Right renal cortex interstitium (tissue), 3 donors: ENCODE data around the gene BOLA3. TPM values are rescaled to one million over a fixed set of nuclear protein-coding genes. Genes with fewer than 3 reads are reported as not detected.
"Not testable (repeated sequence)": the region's sequence is repeated elsewhere in the genome, so short reads cannot be mapped to it uniquely, and the experiment has no call there.

ENCODE experiments used
- DNase-seq, 3 donors: peaks; one replicate each; pipeline ENCODE4 v3.0.0-alpha.2; 2013; ENCODE audit warnings: low read depth in 3 of 3, low spot score in 2 of 3
- polyA plus RNA-seq, 3 donors: library from polyadenylated mRNA; unstranded; fragments of 120-200 nt; gene quantifications; one replicate each; pipeline ENCODE4 v1.2.1, GENCODE V29; 2013; ENCODE audit not compliant: insufficient read length in 3 of 3

Gene BOLA3
- polyA plus RNA-seq, 3 donors = 22.6 to 28.9 (median 27.5) TPM

DNA sequence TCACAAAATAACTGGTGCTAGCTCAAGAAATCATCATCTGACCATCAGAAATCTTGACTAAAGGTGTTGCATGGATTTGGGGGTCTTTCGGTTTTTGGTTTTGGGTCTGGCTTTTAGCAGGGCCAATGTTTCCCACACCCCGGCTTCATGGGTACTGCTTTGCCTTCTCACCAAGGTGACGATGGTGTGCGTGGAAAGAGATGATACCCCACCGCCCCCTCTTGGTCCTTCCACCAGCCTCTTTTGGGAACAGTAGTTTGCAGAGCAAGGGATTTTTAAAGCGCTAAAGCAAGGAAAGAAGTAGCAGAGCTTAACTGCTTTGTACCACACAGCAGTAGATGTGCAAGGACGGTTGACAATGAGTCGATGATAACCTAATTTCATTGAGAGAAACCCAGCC lies 42.3 kb downstream of the BOLA3 start:
- no peak for DNase-seq

DNA sequence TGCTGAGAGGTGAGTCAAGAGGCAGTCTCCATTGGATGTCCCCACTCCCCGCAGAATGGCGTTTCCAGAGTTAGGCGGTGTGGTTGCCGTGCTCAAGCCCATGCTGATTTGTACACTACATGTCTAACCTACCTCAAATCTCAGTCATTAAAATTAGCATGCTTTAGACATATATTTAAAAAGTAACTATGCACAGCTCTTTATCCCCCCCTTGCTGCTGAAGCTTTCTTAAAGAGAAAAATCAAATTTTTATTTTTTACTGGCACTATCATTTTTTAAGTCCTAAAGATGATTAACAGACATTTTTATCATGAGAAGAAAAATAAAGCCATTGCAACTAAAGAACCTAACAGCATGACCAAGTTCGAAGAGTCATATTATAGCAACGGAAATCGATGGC lies 42.9 kb downstream of the BOLA3 start:
- no peak for DNase-seq

DNA sequence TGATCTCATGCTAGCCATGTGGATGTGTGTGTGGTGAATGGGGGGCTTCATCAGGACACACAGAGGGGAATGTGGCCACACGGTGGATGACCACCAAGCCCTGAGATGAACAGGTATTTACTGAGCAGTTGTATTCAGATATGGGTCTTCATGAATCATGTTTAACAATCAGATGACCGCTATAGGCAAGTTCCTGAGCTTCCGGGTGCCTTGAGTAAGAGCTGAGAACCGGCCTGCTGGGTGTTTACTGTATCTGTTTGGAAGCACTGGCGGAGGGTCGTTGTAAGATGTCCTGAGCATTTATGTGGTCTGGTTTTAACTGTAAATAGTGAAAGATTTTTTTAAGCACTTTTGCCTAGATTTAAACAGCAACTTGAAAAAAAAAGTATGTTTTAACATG lies 43.9 kb downstream of the BOLA3 start:
- no peak for DNase-seq

DNA sequence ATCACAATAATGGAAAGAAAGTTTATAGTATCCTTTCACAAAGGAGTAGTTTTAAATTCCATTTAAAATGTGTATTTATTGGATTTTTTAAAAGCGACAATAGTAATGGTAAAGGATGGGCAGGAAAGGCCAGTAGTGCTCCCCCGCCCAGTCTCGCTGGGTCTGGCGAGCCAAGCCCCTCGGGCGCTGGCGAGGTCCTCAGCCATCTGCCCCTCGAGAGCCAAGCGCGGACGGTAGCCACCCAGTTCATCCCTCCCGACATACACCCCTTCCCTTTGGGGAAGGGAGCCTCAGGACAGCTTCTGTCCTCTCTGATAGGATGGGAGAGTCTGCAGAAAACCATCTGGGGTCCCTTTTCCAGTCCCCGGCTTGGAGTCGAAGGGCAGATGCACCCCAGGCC lies 45.2 kb downstream of the BOLA3 start:
- DNase-seq = no peak

DNA sequence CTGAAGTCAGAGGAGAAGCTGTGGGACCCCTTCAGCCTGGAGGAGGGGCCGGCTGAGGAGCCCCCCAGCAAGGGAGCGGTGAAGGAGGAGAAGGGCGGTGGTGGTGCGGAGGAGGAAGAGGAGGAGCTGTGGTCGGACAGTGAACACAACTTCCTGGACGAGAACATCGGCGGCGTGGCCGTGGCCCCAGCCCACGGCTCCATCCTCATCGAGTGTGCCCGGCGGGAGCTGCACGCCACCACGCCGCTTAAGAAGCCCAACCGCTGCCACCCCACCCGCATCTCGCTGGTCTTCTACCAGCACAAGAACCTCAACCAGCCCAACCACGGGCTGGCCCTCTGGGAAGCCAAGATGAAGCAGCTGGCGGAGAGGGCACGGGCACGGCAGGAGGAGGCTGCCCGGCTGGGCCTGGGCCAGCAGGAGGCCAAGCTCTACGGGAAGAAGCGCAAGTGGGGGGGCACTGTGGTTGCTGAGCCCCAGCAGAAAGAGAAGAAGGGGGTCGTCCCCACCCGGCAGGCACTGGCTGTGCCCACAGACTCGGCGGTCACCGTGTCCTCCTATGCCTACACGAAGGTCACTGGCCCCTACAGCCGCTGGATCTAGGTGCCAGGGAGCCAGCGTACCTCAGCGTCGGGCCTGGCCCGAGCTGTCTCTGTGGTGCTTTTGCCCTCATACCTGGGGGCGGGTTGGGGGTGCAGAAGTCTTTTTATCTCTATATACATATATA lies 46.0 kb downstream of the BOLA3 start:
- no peak for DNase-seq

DNA sequence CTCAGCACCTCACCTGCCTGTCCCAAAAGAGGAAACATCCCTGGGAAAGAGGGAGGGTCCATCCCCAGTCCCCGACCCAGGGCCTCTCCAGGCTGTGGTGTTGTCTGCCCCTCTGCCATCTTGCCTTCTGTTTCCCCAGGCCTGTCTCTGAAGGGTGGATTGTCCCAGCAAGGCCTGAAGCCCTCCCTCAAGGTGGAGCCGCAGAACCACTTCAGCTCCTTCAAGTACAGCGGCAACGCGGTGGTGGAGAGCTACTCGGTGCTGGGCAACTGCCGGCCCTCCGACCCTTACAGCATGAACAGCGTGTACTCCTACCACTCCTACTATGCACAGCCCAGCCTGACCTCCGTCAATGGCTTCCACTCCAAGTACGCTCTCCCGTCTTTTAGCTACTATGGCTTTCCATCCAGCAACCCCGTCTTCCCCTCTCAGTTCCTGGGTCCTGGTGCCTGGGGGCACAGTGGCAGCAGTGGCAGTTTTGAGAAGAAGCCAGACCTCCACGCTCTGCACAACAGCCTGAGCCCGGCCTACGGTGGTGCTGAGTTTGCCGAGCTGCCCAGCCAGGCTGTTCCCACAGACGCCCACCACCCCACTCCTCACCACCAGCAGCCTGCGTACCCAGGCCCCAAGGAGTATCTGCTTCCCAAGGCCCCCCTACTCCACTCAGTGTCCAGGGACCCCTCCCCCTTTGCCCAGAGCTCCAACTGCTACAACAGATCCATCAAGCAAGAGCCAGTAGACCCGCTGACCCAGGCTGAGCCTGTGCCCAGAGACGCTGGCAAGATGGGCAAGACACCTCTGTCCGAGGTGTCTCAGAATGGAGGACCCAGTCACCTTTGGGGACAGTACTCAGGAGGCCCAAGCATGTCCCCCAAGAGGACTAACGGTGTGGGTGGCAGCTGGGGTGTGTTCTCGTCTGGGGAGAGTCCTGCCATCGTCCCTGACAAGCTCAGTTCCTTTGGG lies 47.2 kb downstream of the BOLA3 start:
- no peak for DNase-seq

DNA sequence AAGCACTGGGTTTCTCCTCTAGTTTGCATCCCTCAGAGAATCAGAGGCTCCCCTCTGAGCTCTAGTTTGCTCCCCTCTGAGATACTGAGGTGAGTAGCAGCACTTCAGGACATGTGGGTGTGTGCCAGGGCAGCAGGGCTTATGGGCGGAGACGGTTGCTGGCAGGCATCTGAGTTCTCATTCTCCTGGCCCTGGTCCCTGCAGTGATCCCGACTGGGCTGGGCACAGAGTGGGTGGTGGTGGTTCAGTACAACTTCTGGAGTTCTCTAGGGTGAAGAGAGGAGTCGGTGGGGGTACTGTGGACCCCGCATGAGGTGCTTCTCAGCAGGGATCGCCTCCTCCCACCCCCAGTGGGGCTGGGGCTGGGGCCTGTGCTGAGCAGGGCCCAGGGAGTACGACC lies 47.9 kb downstream of the BOLA3 start:
- no peak for DNase-seq

DNA sequence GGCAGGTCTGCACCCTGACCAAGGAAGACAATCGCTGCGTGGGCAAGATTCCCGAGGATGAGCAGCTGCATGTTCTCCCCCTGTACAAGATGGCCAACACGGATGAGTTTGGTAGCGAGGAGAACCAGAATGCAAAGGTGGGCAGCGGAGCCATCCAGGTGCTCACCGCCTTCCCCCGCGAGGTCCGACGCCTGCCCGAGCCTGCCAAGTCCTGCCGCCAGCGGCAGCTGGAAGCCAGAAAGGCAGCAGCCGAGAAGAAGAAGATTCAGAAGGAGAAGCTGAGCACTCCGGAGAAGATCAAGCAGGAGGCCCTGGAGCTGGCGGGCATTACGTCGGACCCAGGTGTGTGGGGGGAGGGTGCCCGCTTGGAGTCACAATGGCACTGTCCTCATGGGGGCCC lies 48.4 kb downstream of the BOLA3 start:
- no peak for DNase-seq

DNA sequence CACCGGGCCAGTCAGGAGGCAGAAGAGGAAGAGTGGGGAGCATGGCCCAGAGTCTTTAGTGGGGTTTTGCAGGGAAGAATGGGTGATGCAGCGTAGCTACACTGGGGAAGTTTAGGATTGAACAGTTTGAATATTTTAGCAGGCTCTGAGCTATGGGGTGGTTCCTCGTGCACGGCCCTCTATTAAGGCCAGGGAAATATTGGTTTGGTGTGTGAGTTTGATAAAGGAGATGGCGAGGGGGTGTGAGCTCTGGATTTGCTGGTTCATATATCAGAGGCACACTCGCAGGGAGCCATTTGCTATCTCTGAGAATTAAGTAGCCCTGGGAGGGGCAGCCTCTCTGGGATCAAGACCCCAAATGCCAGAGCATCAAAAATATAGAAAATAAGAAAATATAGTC lies 50.1 kb downstream of the BOLA3 start:
- DNase-seq = no peak

DNA sequence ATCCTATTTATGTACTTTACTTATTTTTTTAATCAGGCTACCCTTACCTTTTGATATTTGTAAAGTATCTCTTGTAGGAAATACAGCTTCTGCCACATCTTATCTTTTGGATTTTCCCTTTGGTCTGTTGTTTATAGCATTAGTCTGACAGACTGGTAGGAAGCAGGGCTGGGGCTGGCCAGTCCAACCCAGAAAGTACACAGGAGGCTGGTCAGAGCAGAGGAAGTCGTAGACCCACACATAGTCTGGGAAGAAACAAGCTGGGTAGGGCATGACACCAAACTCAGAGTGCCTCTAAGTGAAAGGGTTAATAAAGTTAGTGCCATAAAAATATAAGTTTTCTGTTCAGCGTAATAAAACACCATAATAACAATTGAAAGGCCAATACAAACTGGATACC lies 51.7 kb downstream of the BOLA3 start:
- no peak for DNase-seq

DNA sequence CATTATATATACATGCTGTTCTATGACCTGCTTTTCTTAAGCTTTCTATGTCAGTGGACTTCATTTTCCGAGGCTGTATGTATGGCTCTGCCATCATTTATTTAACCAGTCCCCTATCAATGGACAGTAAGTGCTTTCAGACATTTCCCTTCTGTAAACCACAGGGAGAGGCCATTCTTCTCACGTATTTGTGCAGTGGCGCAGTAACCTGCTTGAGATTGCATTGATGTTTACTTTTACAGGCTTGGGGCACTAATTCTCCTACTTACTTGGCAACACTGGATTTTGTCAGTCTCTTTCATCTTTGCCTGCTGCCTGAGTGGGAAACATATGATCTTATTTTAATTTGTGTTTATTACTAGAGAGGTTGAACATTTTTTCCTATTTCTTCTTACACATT lies 52.1 kb downstream of the BOLA3 start:
- no peak for DNase-seq

DNA sequence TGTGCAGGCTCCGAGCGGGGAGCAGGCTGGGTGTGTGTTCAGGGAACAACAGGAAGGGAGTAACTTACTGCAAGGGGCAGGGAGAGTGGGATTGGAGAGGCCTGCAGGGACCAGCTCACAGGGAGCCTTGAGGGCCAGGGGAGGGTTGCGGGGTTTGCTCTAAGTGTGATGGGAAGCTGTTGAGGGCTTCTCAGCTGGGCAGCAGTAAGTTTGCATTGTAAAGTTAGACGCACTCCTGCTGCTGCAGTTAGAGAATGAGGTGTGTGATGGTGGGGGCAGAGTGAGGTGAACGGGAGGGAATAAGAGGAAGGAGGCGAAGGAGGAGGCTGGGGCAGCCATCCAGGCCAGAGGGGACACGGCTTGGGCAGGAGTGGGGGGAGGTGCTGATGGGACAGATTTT lies 53.4 kb downstream of the BOLA3 start:
- DNase-seq = no peak

DNA sequence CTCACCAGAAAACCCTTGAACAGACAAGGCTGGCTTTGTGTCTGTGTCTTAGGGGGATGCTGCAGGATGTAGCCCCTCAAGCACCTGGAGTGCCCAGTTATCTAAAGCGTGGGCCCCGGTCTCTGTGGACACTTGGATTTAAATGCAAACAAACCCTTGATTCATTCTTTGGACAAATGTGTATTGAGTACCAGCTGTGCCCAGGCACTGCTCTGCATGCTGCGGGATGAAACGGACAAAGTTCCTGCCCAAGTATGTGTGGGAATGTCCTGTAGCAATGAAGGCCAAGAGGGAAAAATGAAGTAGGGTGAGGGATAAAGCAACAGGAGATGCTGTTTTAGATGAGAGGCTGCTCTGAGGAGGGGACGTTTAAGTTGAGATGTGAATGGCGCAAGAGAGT lies 53.9 kb downstream of the BOLA3 start:
- no peak for DNase-seq

DNA sequence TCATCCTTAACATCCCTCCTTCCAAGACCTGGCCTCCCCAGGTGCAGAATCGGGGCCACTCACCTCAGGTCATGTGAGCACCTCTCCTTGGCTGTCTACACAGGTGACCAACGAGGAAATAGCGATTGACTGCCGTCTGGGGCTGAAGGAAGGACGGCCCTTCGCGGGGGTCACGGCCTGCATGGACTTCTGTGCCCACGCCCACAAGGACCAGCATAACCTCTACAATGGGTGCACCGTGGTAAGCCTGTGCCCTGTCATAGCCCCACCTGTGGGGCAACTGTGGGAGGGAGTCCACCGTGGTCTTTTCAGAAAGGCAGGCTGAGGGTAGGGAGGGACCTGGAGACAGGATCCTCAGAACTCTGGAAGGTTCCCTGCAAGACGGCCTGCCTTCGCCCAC lies 54.3 kb downstream of the BOLA3 start:
- no peak for DNase-seq

DNA sequence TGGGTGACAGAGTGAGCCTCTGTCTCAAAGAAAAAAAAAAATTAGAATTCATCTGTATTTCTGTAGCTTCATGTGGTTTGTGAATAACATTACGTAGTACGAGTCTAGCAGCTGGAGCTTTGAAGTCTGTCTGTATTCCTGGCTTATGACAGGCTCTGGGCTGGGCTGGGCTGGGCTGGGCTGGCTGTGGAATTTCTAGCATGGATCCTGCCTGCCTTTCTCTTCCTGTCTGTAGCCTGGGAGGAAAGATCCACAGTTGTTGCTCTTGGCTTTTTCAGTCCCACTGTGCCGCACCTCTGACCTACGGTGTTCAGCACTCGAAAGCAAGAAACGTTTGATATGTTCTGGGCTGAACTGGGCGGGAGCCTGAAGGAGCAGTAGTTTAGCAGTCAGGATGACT lies 55.4 kb downstream of the BOLA3 start:
- no peak for DNase-seq

DNA sequence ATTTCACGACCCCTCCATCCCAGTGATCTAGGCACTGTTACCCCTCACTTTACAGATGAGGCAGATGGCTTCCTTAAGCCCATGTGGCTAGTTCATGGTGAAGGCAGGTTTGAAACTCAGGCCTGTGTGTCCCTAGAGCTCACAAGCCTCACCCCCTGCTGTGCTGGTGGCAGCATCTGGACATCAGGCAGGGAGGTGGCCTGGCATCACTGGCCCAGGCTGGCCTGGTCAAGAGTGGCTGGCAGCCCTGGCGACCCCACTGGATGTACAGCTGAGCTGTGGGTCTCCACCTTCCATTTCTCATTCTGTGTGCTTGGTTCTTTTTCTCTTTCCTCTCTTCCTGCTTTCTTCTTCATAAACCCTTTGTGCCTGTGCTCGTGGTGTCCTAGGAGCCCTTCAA lies 56.3 kb downstream of the BOLA3 start:
- no peak for DNase-seq

DNA sequence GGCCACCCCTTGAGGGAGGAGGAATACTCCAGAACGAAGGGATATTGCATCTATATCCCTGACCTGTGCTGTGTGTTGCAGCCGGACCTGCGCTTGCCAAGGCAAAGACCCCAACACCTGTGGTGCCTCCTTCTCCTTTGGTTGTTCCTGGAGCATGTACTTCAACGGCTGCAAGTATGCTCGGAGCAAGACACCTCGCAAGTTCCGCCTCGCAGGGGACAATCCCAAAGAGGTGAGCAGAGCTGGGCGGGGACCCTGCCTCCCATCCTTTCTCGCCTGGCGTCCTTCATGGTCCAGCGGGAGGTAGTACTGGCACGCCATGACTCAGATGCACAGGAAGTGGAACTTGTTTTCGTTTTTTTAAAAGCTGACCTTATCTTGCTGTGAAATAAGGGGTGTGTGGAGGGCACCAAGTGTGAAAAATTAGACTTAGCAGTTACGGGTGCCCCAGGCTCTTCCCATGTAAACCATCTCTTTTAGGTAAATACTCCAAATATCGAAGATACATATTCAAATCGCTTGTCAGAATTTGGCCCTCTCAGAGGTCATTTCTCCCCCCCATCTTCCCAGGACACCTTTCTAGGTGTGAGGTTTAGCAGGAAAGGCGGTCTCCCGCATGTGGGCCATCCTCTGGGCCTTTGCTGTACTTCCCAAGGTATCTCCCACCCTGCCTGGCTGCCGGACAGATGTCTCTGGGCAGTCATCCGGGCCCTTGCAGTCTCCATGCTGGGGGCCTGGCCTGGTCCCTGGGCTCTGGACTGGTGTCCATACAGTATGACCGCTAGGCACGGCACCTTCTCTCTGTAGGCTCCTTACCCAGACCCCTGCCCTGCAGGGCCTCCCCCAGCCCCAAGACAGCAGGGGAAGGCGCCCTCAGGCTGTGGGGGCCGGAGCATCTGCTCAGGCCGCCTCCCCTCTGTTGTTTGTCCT lies 57.6 kb downstream of the BOLA3 start:
- no peak for DNase-seq

DNA sequence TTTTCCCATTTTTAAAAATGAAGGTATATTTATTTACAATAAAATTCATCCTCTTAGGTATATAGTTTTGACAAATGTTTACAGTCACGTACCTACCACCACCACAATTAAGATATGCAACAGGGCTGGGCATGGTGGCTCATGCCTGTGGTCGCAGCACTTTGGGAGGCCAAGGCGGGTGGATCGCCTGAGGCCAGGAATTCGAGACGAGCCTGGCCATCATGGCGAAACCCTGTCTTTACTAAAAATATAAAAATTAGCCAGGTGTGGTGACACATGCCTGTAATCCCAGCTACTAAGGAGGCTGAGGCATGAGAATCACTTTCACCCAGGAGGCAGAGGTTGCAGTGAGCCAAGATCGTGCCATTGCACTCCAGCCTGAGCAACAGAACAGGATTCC lies 59.0 kb downstream of the BOLA3 start:
- not testable (repeated sequence) for DNase-seq

DNA sequence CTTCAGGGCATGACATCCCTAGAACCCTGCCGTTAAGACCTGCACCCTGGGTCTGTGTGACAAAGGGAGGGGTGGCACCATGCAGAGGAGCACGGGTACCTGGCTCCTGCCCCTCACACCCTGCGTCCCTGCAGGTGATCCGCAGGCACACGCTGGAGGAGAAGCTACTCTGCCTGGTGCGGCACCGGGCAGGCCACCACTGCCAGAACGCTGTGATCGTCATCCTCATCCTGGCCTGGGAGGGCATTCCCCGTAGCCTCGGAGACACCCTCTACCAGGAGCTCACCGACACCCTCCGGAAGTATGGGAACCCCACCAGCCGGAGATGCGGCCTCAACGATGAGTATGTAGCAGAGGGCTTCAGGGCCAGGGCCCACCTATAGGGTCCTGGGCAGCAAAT lies 60.0 kb downstream of the BOLA3 start:
- no peak for DNase-seq

DNA sequence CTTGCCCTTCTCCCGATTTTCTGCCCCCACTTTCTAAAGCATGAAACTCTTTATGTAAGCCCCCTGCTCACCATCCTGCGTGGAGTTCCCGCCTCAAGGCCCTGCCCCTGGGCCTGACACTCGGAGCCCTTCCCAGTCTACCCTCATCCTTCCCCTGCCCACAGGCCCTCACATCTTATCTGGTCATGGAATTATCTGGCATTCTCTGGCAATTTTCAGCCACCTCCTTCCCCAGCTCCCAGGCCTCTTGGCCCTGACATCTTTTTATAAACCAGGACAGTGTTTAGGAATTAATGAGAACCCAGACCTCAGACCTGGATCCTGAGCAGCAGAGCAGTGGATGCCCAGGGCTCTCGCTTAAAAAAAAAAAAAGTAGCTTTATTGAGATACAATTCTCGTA lies 61.7 kb downstream of the BOLA3 start:
- DNase-seq = no peak
